ENCODE data around the gene ABCF3.
"Not testable (repeated sequence)": the region's sequence is repeated elsewhere in the genome, so short reads cannot be mapped to it uniquely, and the experiment has no call there.

Gene ABCF3

GRCh38 chr3:184186184-184186901 is at the start of gene ABCF3:
Gene ABCF3, plus strand, starts transcription at chr3:184186199. Its CDS starts 9 bp downstream, at chr3:184186208.
- peak; percentile 59 for DNase-seq

- DNase-seq, result no peak
These were observed 45.6 kb upstream of the ABCF3 start for GRCh38 chr3:184140436-184140835.

- DNase-seq, result no peak
These were observed 43.8 kb upstream of the ABCF3 start for GRCh38 chr3:184142199-184142598.

- no peak for DNase-seq
These were observed 42.7 kb upstream of the ABCF3 start for GRCh38 chr3:184143327-184143726.

- DNase-seq, result no peak
These were observed 41.5 kb upstream of the ABCF3 start for GRCh38 chr3:184144505-184144904.

GRCh38 chr3:184145111-184145524 is 40.9 kb upstream of the ABCF3 start:
- peak; percentile 35 for DNase-seq

GRCh38 chr3:184145751-184146270 is 40.2 kb upstream of the ABCF3 start:
- DNase-seq, result no peak

- peak; percentile 95 for DNase-seq
These were observed 37.9 kb upstream of the ABCF3 start for GRCh38 chr3:184148076-184148475.

GRCh38 chr3:184149123-184149522 is 36.9 kb upstream of the ABCF3 start:
- DNase-seq, result no peak

GRCh38 chr3:184149770-184150169 is 36.2 kb upstream of the ABCF3 start:
- DNase-seq, result not testable (repeated sequence)

- DNase-seq, result peak; percentile 73
These were observed 30.9 kb upstream of the ABCF3 start, which contains the start of gene DVL3 for GRCh38 chr3:184154885-184155643. Gene DVL3, plus strand, starts transcription at chr3:184155377. Its CDS starts 259 bp downstream, at chr3:184155636.

- peak; percentile 38 for DNase-seq
These were observed 30.1 kb upstream of the ABCF3 start for GRCh38 chr3:184155644-184156521.

- DNase-seq, result no peak
These were observed 29.5 kb upstream of the ABCF3 start for GRCh38 chr3:184156522-184156955.

- DNase-seq, result no peak
These were observed 28.8 kb upstream of the ABCF3 start for GRCh38 chr3:184157206-184157605.

GRCh38 chr3:184158404-184158803 is 27.6 kb upstream of the ABCF3 start:
- no peak for DNase-seq

GRCh38 chr3:184160456-184160855 is 25.5 kb upstream of the ABCF3 start:
- peak; percentile 63 for DNase-seq

GRCh38 chr3:184162571-184163070 is 23.4 kb upstream of the ABCF3 start:
- DNase-seq, result not testable (repeated sequence)

- no peak for DNase-seq
These were observed 21.2 kb upstream of the ABCF3 start for GRCh38 chr3:184164648-184165330.

- no peak for DNase-seq
These were observed 20.5 kb upstream of the ABCF3 start for GRCh38 chr3:184165543-184165942.

- no peak for DNase-seq
These were observed 19.3 kb upstream of the ABCF3 start for GRCh38 chr3:184166671-184167070.

GRCh38 chr3:184167786-184168185 is 18.2 kb upstream of the ABCF3 start:
- DNase-seq, result no peak
